ENCODE results near the gene PACS1. TPM values are rescaled to one million over a fixed set of nuclear protein-coding genes. Genes with fewer than 3 reads are reported as not detected.

The PACS1 gene
- total RNA-seq, 1 donor, result 66.7 TPM

DNA sequence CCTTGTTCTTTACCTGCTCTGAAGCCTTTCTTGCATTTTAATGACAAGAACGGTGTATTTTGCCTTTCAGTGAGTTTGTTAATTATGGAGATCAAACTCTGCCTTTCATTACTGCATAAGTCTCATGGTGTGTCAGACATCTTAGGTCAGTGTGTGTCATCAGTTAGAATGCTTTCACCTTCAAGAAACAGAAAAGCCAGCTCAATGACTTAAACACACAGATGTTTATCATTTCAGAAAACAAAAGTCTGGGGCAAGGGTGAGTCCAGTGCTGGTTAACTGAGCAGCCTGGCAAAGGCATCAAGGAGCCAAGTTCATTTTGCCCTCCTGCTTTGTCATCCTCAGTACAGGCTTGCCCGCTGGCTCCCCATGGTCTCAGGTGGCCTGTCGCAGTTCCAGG lies 54.5 kb downstream of the PACS1 start:
- no peaks in the 10 kb centered on the region for H3K27me3 ChIP-seq (ENCODE audit: insufficient read depth, low read length)
- H3K4me3 ChIP-seq (ENCODE audit: low read length), result no peak overlapping the region
- H3K4me1 ChIP-seq (ENCODE audit: insufficient read depth, low read length), result peaks cover 35% of the 10 kb centered on the region
- no peaks in the 10 kb centered on the region for H3K9me3 ChIP-seq (ENCODE audit: low read depth, low read length)

DNA sequence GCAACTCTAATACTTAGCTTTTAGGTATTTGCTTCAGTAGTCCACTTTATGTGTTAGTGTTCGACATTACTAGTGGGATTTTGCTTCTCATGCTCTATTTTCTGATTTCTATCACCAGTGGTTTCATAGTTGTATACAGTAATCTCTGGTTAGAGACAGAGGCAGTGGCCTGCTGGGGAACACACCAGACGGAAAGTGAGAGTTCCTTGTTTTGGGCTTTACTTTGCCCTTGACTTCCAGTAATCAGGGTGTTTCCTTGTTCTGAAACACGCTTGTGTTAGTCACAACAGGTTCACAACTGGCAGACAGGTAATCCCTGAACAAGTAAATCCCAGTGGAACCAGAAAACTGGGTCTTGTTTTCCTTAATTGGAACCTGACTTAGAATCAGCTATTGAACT lies 56.0 kb downstream of the PACS1 start:
- Histone ChIP-seq H3K4me3 (ENCODE audit: low read length) (no peak overlapping the region), H3K4me1 (ENCODE audit: insufficient read depth, low read length) (peaks cover 36% of the 10 kb centered on the region), H3K9me3 (ENCODE audit: low read depth, low read length) (no peaks in the 10 kb centered on the region), H3K27me3 (ENCODE audit: insufficient read depth, low read length) (no peaks in the 10 kb centered on the region)

DNA sequence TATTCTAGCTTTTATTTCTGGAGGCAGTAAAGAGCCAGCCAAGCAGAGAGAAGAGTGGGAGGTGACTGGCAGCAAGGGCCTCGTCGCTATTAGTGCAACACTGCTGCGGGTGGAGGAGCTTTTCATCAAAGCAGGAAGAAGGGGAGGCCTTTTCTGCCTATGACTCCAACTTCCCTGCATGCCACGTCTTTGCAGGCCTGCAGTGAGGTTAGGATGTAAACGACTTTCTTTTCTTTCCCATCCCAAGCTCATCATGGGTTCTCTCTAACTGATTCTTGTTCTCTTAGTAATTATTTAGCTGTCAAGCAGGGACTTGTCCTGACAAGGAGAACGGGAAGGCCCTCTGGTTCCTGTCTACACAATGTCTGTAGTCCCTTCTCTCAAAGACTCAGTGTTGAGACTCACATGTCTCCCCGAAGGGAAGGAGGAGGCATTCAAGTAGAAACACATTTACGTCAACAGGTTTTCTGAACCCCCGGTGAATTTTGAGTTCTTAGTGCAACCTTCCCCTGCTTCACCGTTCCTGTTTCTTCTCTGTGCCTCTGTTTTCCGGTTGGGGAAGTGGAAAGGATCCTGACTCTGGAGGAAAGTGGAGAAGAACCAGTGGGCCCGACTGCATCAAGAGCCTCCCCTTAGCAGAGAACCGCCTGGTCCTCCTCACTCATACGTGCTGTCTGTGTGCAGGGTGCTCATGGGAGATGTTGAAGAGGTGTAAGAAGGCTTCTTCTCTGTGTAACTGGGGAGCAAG lies 56.9 kb downstream of the PACS1 start:
- no peaks in the 10 kb centered on the region for H3K9me3 ChIP-seq (ENCODE audit: low read depth, low read length)
- H3K27me3 ChIP-seq (ENCODE audit: insufficient read depth, low read length), result no peaks in the 10 kb centered on the region
- peaks cover 40% of the 10 kb centered on the region for H3K4me1 ChIP-seq (ENCODE audit: insufficient read depth, low read length)
- H3K4me3 ChIP-seq (ENCODE audit: low read length), result no peak overlapping the region

DNA sequence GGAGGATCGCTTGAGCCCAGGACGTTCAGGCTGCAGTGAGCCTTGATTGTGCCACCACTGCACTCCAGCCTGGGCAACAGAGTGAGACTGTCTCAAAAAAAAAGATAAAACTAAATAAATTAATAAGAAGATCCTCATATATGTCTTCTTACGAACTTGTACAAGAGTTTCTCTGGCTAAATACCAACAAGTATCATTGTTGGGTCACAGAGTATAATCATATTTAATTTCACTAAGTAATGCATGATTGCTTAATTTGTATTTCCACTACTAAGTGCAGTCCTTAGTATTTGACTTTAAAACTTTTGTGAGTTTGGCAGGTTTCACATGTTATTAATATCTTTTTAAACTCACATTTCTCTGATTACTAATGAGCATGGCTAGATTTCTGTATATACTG lies 60.9 kb downstream of the PACS1 start:
- H3K27me3 ChIP-seq (ENCODE audit: insufficient read depth, low read length), result no peaks in the 10 kb centered on the region
- H3K4me3 ChIP-seq (ENCODE audit: low read length), result no peak overlapping the region
- peaks cover 49% of the 10 kb centered on the region for H3K4me1 ChIP-seq (ENCODE audit: insufficient read depth, low read length)
- no peaks in the 10 kb centered on the region for H3K9me3 ChIP-seq (ENCODE audit: low read depth, low read length)

DNA sequence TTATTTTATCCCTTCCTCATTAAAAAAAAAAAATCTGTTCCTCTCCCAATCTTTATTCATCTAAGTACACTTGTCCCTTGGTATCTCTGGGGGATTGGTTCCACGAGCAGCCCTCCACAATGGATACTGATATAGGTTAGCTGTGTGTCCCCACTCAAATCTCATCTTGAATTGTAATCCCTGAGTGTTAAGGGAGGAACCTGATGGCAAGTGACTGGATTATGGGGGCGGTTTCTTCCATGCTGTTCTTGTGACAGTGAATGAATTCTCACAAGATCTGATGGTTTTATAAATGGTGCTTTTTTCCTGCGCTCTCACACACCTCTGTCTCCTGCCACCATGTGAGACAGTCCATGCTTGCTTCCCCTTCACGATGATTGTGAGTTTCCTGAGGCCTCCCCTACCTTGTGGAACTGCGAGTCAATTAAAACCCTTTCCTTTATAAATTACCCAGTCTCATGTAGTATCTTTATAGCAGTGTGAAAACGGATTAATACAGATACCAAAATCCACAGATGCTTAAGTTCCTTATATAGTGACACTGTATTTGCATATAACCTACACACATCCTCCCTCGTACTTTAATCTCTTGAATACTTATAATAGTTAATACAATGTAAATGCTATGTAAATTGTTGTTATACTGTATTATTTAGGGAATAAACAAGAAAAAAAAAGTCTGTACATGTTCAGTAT lies 62.0 kb downstream of the PACS1 start:
- peaks cover 38% of the 10 kb centered on the region for H3K4me1 ChIP-seq (ENCODE audit: insufficient read depth, low read length)
- no peaks in the 10 kb centered on the region for H3K9me3 ChIP-seq (ENCODE audit: low read depth, low read length)
- no peaks in the 10 kb centered on the region for H3K27me3 ChIP-seq (ENCODE audit: insufficient read depth, low read length)
- H3K4me3 ChIP-seq (ENCODE audit: low read length), result no peak overlapping the region

DNA sequence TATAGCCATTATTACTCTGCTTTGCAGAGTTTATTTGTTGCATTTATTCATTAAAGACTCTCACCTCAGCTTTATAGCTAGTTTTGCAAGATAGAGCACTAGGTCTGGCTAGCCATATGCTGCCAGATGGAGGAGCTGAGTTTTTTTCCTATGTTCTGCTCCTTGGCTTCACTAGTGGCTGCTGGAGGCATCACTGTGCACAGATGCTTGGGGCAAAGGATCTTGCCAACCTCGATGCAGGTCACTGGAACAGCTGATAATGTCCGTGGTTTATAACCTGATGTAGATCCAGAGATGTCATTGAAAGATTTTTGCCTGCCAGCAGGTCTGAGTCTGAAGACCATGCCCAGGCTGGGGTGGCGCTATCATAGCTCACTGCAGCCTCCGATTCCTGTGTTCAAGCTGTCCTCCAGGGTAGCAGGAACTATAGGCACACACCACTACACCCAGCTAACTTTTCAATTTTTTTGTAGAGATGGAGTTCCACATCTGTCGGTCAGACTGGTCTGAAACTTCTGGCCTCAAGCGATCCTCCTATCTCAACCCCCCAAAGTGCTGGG lies 63.2 kb downstream of the PACS1 start:
- H3K27me3 ChIP-seq (ENCODE audit: insufficient read depth, low read length), result no peaks in the 10 kb centered on the region
- no peaks in the 10 kb centered on the region for H3K9me3 ChIP-seq (ENCODE audit: low read depth, low read length)
- H3K4me1 ChIP-seq (ENCODE audit: insufficient read depth, low read length), result peaks cover 41% of the 10 kb centered on the region
- H3K4me3 ChIP-seq (ENCODE audit: low read length), result no peak overlapping the region

DNA sequence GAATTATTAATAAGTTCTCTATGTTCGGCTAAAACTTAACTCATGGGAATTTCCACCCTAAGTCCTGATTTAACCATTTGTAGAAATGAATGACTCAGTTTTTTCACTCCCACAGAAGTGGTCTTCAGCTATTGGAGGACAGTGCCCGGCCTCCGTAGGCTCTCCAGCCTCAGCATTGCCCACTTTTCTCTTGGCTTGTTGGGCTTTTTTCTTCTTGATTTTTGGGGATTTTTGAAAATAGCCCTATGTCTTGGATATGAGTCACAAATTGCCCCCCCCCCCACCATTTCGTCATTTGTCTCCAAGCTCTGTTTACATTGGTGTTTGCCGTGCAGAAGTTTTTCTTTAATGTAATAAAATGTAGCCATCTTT lies 66.7 kb downstream of the PACS1 start:
- H3K9me3 ChIP-seq (ENCODE audit: low read depth, low read length), result no peaks in the 10 kb centered on the region
- no peak overlapping the region for H3K4me3 ChIP-seq (ENCODE audit: low read length)
- peaks cover 36% of the 10 kb centered on the region for H3K4me1 ChIP-seq (ENCODE audit: insufficient read depth, low read length)
- no peaks in the 10 kb centered on the region for H3K27me3 ChIP-seq (ENCODE audit: insufficient read depth, low read length)

DNA sequence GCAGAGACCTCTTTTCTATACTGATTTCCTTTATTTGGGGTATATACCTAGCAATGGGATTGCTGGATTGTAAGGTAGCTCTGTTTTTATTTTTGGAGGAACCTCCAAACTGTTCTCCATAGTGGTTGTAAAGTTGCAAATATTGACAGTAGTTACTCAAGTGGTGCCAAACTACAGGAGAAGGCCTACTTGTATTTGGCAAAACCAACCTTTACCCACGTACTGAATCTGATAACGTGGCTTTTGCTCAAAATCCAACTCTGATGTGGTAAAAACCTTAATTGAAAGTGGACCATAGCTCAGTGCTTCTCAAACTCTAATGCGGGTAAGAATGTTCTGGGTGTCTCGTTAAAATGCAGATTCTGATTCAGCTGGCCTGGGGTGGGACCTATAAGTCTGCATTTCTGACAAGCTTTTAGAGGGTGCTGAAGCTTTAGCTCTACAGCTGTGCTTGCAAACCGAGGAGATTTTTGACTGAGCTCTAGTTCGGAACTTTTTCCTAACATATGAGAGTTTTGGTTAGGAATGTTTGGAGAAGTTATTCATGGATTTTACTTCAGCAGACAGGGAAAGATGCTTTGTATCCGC lies 69.8 kb downstream of the PACS1 start:
- H3K9me3 ChIP-seq (ENCODE audit: low read depth, low read length), result no peaks in the 10 kb centered on the region
- no peak overlapping the region for H3K4me3 ChIP-seq (ENCODE audit: low read length)
- peaks cover 32% of the 10 kb centered on the region for H3K4me1 ChIP-seq (ENCODE audit: insufficient read depth, low read length)
- H3K27me3 ChIP-seq (ENCODE audit: insufficient read depth, low read length), result no peaks in the 10 kb centered on the region

DNA sequence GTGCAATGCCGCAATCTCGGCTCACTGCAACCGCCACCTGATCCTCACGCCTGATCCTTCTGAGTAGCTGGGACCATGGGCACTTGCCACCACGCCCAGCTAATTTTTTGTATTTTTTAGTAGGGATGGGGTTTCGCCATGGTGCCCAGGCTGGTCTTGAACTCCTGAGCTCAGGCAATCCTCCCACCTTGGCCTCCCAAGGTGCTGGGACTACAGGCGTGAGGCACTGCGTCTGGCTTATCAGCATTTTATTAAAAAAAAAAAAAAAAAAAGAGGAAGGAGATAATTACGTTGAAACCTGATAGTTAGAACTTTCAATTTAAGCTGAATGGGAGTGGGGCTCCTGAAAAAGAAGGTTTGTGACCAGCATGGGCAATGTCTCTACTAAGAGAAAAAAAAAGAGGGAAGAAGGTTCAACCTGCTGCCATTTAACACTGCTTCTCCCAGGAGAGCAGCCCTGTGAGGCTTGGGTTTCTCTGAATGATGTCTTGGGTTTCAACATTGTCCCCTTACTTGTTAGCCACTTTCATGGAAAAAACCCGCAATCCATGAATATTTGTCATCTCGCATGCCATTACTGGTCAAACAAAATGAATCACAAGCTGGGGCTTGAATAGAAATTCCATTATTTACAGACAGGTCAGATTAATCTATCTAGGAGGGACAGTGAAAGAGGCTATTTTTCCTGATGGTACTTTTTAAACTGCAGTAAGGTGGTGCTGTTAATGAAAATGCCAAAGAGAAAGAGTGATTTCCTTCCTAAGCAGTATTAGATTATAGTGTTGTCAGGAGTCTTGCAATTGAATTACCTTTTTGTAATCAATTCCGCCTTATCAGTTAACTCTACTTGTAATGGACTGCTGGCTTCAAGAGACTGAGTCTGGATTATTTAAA lies 72.5 kb downstream of the PACS1 start:
- H3K4me1 ChIP-seq (ENCODE audit: insufficient read depth, low read length), result peaks cover 40% of the 10 kb centered on the region
- no peak overlapping the region for H3K4me3 ChIP-seq (ENCODE audit: low read length)
- no peaks in the 10 kb centered on the region for H3K9me3 ChIP-seq (ENCODE audit: low read depth, low read length)
- H3K27me3 ChIP-seq (ENCODE audit: insufficient read depth, low read length), result no peaks in the 10 kb centered on the region

DNA sequence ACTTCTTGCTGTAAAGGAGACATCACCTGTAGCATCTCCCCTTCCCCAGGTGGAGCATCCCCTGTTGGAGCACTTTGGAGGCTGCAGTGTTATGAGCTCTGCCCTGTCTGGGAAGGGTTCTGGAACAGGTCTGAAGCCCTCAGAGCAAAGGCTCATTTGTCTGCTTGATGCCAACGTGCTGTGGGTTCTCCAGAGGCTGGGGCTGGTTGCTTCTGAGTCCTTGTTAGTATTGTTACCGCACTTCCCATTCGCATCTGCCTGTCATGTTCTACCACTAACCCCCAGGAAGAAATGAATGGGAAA lies 73.1 kb downstream of the PACS1 start:
- Histone ChIP-seq H3K4me3 (ENCODE audit: low read length) (no peak overlapping the region), H3K27me3 (ENCODE audit: insufficient read depth, low read length) (no peaks in the 10 kb centered on the region), H3K4me1 (ENCODE audit: insufficient read depth, low read length) (peaks cover 34% of the 10 kb centered on the region), H3K9me3 (ENCODE audit: low read depth, low read length) (no peaks in the 10 kb centered on the region)

DNA sequence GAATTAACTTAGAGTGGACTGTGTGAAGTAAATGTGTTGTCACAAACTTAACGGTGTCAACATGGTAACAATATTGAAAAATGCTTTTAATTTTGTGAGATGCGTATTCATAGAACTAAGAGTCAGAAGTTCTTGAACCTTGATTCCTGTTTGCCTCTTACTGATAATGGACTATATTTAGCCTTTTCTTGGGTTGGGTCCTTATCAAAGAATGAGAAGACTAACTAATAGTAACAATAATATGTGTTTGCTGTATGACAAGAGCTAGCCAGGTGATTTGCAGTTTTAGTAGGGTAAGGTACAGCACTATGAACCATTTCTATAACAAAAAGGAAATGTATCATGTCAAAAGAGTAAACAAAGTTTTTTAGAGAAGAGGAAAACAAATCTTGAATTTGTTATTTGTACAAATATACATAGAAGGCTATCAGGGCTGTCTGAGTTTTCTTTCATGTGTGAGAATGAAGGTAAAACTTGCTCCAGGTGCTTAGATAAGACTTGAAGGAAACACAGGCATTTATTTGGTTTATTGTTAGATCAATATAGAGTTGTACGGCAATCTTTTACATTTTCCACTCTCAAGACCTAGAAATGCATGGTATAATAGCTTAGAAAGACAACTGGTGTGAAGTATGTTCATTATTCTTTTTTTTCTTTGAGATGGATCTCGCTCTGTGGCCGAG lies 74.1 kb downstream of the PACS1 start:
- H3K4me1 ChIP-seq (ENCODE audit: insufficient read depth, low read length), result peaks cover 32% of the 10 kb centered on the region

DNA sequence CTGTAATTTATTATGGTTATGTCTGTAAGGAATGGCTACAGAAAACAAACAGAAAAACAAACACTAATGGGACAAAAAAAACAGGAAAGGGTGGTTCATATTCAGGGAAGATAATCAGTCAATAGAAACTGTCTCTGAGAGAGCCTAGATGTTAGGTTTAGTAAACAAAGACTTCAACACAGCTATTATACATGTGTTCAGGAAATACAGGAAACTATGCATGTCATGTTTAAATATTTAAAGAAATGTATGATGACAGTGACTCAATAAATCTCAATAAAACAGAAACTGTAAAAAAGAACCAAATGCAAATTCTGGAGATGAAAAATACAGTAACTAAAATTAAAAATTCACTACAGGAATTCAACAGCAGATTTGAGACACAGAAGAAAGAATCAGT lies 76.0 kb downstream of the PACS1 start:
- Histone ChIP-seq H3K9me3 (ENCODE audit: low read depth, low read length) (no peaks in the 10 kb centered on the region), H3K4me1 (ENCODE audit: insufficient read depth, low read length) (peaks cover 32% of the 10 kb centered on the region), H3K4me3 (ENCODE audit: low read length) (no peak overlapping the region), H3K27me3 (ENCODE audit: insufficient read depth, low read length) (no peaks in the 10 kb centered on the region)

More for the DNA sequence above, 74.1 kb downstream of the PACS1 start:
- Histone ChIP-seq H3K9me3 (ENCODE audit: low read depth, low read length) (no peaks in the 10 kb centered on the region), H3K4me3 (ENCODE audit: low read length) (no peak overlapping the region), H3K27me3 (ENCODE audit: insufficient read depth, low read length) (no peaks in the 10 kb centered on the region)

DNA sequence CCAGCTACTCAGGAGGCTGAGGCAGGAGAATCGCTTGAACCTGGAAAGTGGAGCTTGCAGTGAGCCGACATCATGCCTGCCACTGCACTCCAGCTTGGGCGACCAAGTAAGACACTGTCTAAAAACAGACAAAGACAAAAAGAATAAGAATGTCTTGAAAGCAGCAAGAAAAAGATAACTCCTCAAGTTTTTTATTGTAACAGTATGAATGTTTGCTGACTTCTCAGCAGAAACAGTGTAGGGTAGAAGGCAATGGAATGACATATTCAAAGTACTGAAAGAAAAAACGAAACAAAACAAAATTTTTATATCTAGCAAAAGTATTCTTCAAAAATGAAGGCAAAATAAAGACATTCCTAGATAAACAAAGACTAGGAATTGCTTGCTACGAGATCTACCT lies 76.9 kb downstream of the PACS1 start:
- Histone ChIP-seq H3K27me3 (ENCODE audit: insufficient read depth, low read length) (no peaks in the 10 kb centered on the region), H3K4me3 (ENCODE audit: low read length) (no peak overlapping the region), H3K9me3 (ENCODE audit: low read depth, low read length) (no peaks in the 10 kb centered on the region), H3K4me1 (ENCODE audit: insufficient read depth, low read length) (peaks cover 31% of the 10 kb centered on the region)

DNA sequence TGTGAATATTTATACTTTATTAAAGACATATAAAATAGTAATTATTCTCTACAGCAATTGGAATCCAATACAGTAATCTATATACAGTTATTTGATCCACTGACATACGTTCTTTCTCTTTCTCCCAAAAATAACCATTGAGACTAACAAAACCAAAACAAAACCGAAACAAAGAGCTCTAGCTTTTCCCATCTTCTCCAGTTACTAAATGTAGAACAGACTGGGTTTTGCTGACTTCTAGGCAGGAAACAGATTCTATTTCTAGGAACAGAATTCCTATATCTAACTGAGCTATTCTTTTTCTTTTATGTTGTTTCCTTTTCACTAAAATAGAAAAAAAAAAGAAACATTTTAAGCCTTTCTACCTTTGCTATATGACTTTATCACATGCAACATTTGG lies 80.1 kb downstream of the PACS1 start:
- no peaks in the 10 kb centered on the region for H3K9me3 ChIP-seq (ENCODE audit: low read depth, low read length)
- no peak overlapping the region for H3K4me3 ChIP-seq (ENCODE audit: low read length)

More for the DNA sequence above, 80.1 kb downstream of the PACS1 start:
- H3K4me1 ChIP-seq (ENCODE audit: insufficient read depth, low read length), result peaks cover 10% of the 10 kb centered on the region
- H3K27me3 ChIP-seq (ENCODE audit: insufficient read depth, low read length), result no peaks in the 10 kb centered on the region

All from mononuclear cell (primary cell).